ENCODE measurements around the gene SGK2. TPM values are rescaled to one million over a fixed set of nuclear protein-coding genes. Genes with fewer than 3 reads are reported as not detected.

SGK2 gene
- total RNA-seq, 1 experiment from 2014 or later: not detected

DNA sequence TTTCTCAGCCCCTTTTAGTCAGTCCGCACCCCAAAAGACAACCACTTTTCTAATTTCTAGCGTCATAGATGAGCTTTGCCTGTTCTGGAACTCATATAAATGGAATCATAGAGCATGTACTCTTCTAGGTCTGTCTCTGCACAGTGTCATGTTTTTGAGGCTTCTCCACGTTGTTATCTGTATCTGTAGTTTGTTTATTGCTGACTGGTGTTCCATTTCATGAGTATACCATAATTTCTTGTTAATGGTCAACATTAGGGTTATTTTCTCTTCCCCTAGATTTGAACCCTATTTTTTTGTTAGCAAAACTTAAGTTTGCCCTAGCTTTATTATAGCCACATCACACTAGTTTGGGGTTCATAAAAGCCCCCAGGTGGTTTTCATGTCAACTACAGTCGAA, 16.2 kb upstream of the SGK2 start:
- H3K4me3 Mint-ChIP-seq: no peak overlapping the region
- Histone ChIP-seq H3K79me2 (ENCODE audit: insufficient read depth, low read length) (no peaks in the 10 kb centered on the region), H3K79me1 (ENCODE audit: insufficient read depth, low read depth, low read length, poor library complexity, severe bottlenecking) (no peaks in the 10 kb centered on the region), H2BK5ac (ENCODE audit: insufficient read length, low read length) (no peak overlapping the region), H2BK20ac (ENCODE audit: low read depth, low read length, poor library complexity, severe bottlenecking) (no peak overlapping the region), H4K8ac (replicated peaks; ENCODE audit: insufficient read length, low read depth, low read length) (no peak overlapping the region), H2BK15ac (ENCODE audit: low read depth, low read length) (no peak overlapping the region), H3K56ac (ENCODE audit: insufficient read length, low read depth, low read length) (no peak overlapping the region), H3K23ac (ENCODE audit: insufficient read length, low read depth, low read length) (no peak overlapping the region), H3K18ac (ENCODE audit: insufficient read length, low read depth, low read length) (no peak overlapping the region), H3K4ac (ENCODE audit: low read depth, low read length) (no peak overlapping the region), H3K9me3 (ENCODE audit: control insufficient read depth, low read depth, low read length) (no peaks in the 10 kb centered on the region), H4K5ac (ENCODE audit: insufficient read length, low read depth, low read length) (no peak overlapping the region), H3T11ph (ENCODE audit: low read length) (no peak overlapping the region), H2AFZ (ENCODE audit: low read length) (no peak overlapping the region), H3K4me2 (ENCODE audit: insufficient read depth, insufficient read length, low read length) (no peak overlapping the region), H3K27me3 (ENCODE audit: insufficient read depth, low read length) (no peaks in the 10 kb centered on the region), H4K20me1 (ENCODE audit: control insufficient read depth, insufficient read depth, insufficient read length) (no peaks in the 10 kb centered on the region), H2AK5ac (ENCODE audit: insufficient read length, low read length) (no peak overlapping the region), H3K4me1 (ENCODE audit: insufficient read depth, low read length) (no peaks in the 10 kb centered on the region), H3K27ac (ENCODE audit: insufficient read length, low read depth, low read length) (no peak overlapping the region), H4K91ac (ENCODE audit: insufficient read length, low read depth, low read length) (no peak overlapping the region), H2BK120ac (ENCODE audit: low read depth, low read length, poor library complexity, severe bottlenecking) (no peak overlapping the region), H3K9ac (ENCODE audit: extremely low read depth, insufficient read length, low read length) (no peak overlapping the region), H3K14ac (ENCODE audit: insufficient read depth, low read length) (no peak overlapping the region), H2BK12ac (ENCODE audit: insufficient read length, low read depth, low read length) (no peak overlapping the region), H3K23me2 (ENCODE audit: insufficient read length, low read depth, low read length, poor library complexity, severe bottlenecking) (no peaks in the 10 kb centered on the region)
- no peaks in the 10 kb centered on the region for H3K4me1 Mint-ChIP-seq
- H3K36me3 Mint-ChIP-seq (ENCODE audit: insufficient read depth in 1 of 3, low read depth in 3 of 3): peaks cover 16 to 42% (median 38%) of the 10 kb centered on the region in 3 experiments
- no peaks in the 10 kb centered on the region for H3K27me3 Mint-ChIP-seq (ENCODE audit: low read depth)
- peaks cover 10 to 11% of the 10 kb centered on the region in 2 experiments for H3K9me3 Mint-ChIP-seq
- H3K27ac Mint-ChIP-seq: no peak overlapping the region
- no CpG with 5 or more reads among the region's 4 CpGs for WGBS (ENCODE audit: extremely low coverage, insufficient read length, low lambda C conversion rate)
- DNase-seq: no peak
- TF ChIP-seq, protein P1, sequence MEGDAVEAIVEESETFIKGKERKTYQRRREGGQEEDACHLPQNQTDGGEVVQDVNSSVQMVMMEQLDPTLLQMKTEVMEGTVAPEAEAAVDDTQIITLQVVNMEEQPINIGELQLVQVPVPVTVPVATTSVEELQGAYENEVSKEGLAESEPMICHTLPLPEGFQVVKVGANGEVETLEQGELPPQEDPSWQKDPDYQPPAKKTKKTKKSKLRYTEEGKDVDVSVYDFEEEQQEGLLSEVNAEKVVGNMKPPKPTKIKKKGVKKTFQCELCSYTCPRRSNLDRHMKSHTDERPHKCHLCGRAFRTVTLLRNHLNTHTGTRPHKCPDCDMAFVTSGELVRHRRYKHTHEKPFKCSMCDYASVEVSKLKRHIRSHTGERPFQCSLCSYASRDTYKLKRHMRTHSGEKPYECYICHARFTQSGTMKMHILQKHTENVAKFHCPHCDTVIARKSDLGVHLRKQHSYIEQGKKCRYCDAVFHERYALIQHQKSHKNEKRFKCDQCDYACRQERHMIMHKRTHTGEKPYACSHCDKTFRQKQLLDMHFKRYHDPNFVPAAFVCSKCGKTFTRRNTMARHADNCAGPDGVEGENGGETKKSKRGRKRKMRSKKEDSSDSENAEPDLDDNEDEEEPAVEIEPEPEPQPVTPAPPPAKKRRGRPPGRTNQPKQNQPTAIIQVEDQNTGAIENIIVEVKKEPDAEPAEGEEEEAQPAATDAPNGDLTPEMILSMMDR (conservative IDR thresholded peaks at IDR 0.05): no peak
